HG02852 (cell line): ENCODE results near the gene TFRC.
"Not testable (repeated sequence)": the region's sequence is repeated elsewhere in the genome, so short reads cannot be mapped to it uniquely, and the experiment has no call there.

Experiments
- ATAC-seq: cut with Tn5 transposase; IDR thresholded peaks from one replicate; pipeline ENCODE4 v1.9.1; 2021; ENCODE audit warnings: mild to moderate bottlenecking, moderate library complexity; ENCODE audit not compliant: unreplicated experiment

TFRC gene

GRCh38 chr3:196082619-196082971, 705 bp upstream of the TFRC start:
- ATAC-seq: no peak

- ATAC-seq: peak; percentile 28
Measured at GRCh38 chr3:196081002-196081833, 672 bp downstream of the TFRC start.

- ATAC-seq: not testable (repeated sequence)
Measured at GRCh38 chr3:196080101-196080846, 1.6 kb downstream of the TFRC start.

GRCh38 chr3:196079682-196080081, 2.2 kb downstream of the TFRC start:
- ATAC-seq: no peak

GRCh38 chr3:196075013-196075412, 6.9 kb downstream of the TFRC start:
- ATAC-seq: no peak

- ATAC-seq: peak; percentile 52
Measured at GRCh38 chr3:196073255-196073753, 8.6 kb downstream of the TFRC start.

- no peak for ATAC-seq
Measured at GRCh38 chr3:196072313-196072712, 9.6 kb downstream of the TFRC start.

- ATAC-seq: not testable (repeated sequence)
Measured at GRCh38 chr3:196068812-196069211, 13.1 kb downstream of the TFRC start.

- no peak for ATAC-seq
Measured at GRCh38 chr3:196067439-196067838, 14.5 kb downstream of the TFRC start.

- no peak for ATAC-seq
Measured at GRCh38 chr3:196063971-196064370, 17.9 kb downstream of the TFRC start.

- no peak for ATAC-seq
Measured at GRCh38 chr3:196063456-196063855, 18.4 kb downstream of the TFRC start.

- no peak for ATAC-seq
Measured at GRCh38 chr3:196063049-196063448, 18.8 kb downstream of the TFRC start.

GRCh38 chr3:196060834-196061233, 21.1 kb downstream of the TFRC start:
- no peak for ATAC-seq

- no peak for ATAC-seq
Measured at GRCh38 chr3:196057760-196058331, 24.0 kb downstream of the TFRC start.

- ATAC-seq: not testable (repeated sequence)
Measured at GRCh38 chr3:196056371-196056770, 25.5 kb downstream of the TFRC start.

GRCh38 chr3:196055683-196056270, 26.1 kb downstream of the TFRC start:
- ATAC-seq: no peak

- ATAC-seq: no peak
Measured at GRCh38 chr3:196055240-196055639, 26.6 kb downstream of the TFRC start.

GRCh38 chr3:196054661-196055060, 27.2 kb downstream of the TFRC start:
- ATAC-seq: no peak

GRCh38 chr3:196053487-196053886, 28.4 kb downstream of the TFRC start:
- ATAC-seq: no peak

- no peak for ATAC-seq
Measured at GRCh38 chr3:196051282-196052076, 30.4 kb downstream of the TFRC start.
